Ectodermal cell (in vitro differentiated cells): ENCODE measurements around the gene RHBDF1.
"Not testable (repeated sequence)": the region's sequence is repeated elsewhere in the genome, so short reads cannot be mapped to it uniquely, and the experiment has no call there.

Source experiments
- H3K27ac ChIP-seq: 2 replicates; pipeline ENCODE4 v1.7.0; 2013; ENCODE audit warnings: mild to moderate bottlenecking, low read depth, low read length; ENCODE audit not compliant: insufficient read depth, poor library complexity, severe bottlenecking
- H3K27me3 ChIP-seq: 2 replicates; pipeline ENCODE4 v1.7.0; 2013; ENCODE audit warnings: mild to moderate bottlenecking, low read length; ENCODE audit not compliant: insufficient read depth, control insufficient read depth, poor library complexity, severe bottlenecking
- H3K36me3 ChIP-seq: one replicate; pipeline ENCODE4 v1.7.0; 2013; ENCODE audit warnings: low read length; ENCODE audit not compliant: control insufficient read depth, insufficient read depth
- H3K4me1 ChIP-seq: one replicate; pipeline ENCODE4 v1.7.0; 2013; ENCODE audit warnings: low read length; ENCODE audit not compliant: control insufficient read depth, insufficient read depth
- H3K4me3 ChIP-seq: 2 replicates; pipeline ENCODE4 v1.7.0; 2013; ENCODE audit warnings: low read depth, low read length, control low read depth; ENCODE audit not compliant: insufficient read depth
- H3K9me3 ChIP-seq: 2 replicates; pipeline ENCODE4 v1.7.0; 2013; ENCODE audit warnings: mild to moderate bottlenecking, low read length, moderate library complexity; ENCODE audit not compliant: control insufficient read depth
- WGBS, 2 experiments: methylation state at CpG; one replicate each; pipeline ENCODE4 v1.1.7; 2013; ENCODE audit warnings: missing lambda C conversion rate in 2 of 2; 5-methylcytosine and 5-hydroxymethylcytosine counted together

The RHBDF1 gene

DNA sequence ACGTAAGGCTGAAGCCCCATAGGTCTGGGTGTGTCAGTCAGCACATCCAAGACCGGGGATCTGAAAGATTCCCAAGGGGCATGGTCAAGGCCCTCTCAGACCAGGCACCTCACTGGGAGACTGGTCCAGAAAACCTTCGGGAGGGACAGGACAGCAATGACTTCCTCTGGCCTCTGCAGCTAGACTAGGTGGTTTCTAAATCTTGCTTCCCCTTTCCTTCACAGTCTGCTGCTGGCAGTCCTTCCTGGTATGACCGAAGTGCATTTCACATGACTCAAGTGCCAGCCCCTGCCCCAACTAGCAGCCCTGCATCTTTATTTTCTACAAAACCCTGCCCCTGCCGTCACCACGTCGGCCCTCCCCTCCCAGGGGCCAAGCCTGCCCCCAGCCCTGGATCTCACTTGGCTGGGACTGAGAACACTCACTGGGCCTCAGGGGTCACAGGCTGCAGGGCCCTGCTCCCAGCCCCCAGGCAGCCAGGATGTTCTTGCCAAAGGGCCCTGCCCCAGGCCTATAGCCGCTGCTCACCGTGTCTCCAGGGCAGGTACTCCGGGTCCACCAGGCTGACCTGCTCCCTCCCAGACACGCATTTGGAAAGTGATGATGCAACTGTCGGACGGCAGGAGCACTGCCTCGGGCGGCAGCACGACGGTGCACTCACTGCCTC, 37.3 kb downstream of the RHBDF1 start:
- 78 to 79% methylated on average over 17 of the region's 17 CpGs for WGBS, 2 experiments
- no peak overlapping the region for H3K4me3 ChIP-seq

DNA sequence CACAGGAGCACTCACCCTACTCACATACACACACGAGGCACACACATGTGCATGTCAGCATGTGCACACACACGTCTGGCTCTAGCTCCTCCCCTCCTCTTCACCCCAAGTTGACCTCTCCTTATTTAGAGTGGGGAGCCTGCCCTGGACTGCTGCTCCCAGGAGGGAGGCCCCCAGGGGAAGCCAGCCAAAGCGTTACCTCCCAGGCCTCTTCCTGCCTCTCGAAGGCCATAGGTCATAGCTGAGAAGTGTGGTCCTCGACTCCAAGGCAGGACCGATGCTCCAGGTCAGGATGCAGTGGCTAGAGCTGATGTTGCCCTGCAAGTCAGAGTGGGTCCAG, 37.8 kb downstream of the RHBDF1 start:
- Histone ChIP-seq H3K27ac (no peak overlapping the region), H3K27me3 (no peaks in the 10 kb centered on the region), H3K4me3 (no peak overlapping the region), H3K4me1 (no peaks in the 10 kb centered on the region), H3K9me3 (no peaks in the 10 kb centered on the region), H3K36me3 (no peaks in the 10 kb centered on the region)
- whole genome bisulfite sequencing, 2 experiments: 89 to 90% methylated on average over 6 of the region's 6 CpGs

More for the DNA sequence above, 37.3 kb downstream of the RHBDF1 start:
- H3K27ac ChIP-seq: no peak overlapping the region
- H3K36me3 ChIP-seq: no peaks in the 10 kb centered on the region
- H3K9me3 ChIP-seq: no peaks in the 10 kb centered on the region
- H3K27me3 ChIP-seq: no peaks in the 10 kb centered on the region
- H3K4me1 ChIP-seq: no peaks in the 10 kb centered on the region

DNA sequence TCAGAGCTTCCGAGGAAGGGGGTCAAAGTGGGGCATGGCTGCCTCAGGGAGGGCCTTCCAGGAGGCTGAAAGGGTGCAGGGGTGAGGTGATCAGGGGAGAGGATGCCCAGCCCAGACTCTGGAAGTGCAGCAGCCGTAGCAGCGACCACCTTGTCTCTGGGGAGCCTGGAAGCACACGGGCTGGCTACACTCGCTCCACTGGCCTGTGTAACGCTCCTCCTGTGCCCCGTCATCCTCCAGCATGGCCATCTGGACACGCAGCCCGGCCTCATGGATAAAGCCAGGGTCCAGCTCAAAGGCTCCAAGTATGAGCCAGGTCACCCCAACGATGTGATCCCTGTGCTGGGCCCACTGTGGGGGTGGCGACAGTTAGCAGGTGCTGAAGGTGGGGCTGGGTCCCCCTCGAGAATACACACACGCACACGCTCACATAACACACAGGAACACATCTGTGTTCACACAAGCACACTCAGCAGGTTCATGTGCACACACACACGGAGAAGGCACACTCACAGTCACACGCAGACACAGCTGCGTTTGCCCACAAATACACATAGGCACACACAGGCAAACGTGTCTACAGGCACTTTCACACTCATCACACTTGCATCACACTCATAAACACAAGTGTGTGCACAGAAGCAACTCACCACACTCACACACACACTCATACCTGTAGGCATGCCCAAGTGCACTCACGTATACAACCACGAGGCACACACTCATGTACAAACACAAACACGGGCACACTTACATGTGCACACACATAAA, 38.4 kb downstream of the RHBDF1 start:
- no peaks in the 10 kb centered on the region for H3K36me3 ChIP-seq
- WGBS, 2 experiments: 82 to 86% methylated on average over 20 to 21 of the region's 21 CpGs
- no peak overlapping the region for H3K27ac ChIP-seq
- no peaks in the 10 kb centered on the region for H3K9me3 ChIP-seq
- no peaks in the 10 kb centered on the region for H3K27me3 ChIP-seq
- H3K4me1 ChIP-seq: no peaks in the 10 kb centered on the region
- H3K4me3 ChIP-seq: no peak overlapping the region

DNA sequence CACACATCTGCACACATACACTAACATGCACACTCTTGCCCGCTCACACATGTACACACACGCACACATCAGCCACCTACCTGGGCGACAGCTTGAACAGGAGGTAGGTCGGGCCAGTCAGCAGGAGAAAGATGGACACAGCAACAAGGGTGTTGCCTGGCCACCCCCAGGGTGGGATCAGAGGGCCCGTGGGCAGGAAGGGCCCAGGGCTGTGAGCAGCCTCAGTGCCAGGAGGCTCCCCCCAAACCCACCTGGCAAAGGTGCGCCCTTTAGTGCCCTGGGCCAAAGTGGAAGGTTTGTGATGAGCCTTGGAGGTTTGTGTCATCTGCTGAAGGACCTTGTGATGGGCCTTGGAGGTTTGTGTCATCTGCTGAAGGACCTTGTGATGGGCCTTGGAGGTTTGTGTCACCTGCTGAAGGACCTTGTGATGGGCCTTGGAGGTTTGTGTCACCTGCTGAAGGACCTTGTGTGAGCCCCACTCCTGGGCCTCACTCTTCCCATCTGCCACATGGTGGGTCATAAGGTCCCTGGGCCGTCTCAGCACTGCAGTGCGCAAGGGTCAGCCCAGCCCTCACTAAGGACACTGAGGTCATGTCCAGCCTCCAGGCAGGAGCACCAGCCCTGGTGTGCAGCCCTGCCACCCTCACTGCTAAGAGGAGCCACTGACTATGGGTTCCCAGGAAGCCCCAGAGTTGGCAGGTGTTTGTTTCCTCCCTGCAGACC, 39.1 kb downstream of the RHBDF1 start:
- H3K27ac ChIP-seq, H3K4me3 ChIP-seq, H3K4me1 ChIP-seq, H3K9me3 ChIP-seq, H3K27me3 ChIP-seq, H3K36me3 ChIP-seq: not testable (repeated sequence)
- WGBS, 2 experiments: 79 to 94% methylated on average over 3 of the region's 8 CpGs

DNA sequence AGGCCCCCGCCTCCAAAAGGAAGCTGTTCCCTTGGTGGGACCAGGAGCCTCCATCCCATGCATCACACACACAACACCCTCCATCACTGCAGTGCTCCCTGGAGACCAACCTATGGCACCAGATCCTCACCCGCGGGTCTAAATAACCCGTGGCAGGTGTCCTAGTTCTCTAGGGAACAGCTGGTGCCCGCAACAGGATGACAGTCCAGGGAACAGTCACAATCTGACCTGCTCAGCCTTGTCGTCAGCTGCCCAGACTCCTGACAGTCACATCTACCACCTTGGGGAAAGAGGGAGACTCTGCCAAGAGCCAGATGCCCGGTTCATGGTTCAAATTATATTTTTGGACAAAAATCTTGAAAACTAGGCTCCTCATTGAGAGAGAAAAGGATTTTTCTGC, 41.8 kb downstream of the RHBDF1 start:
- H3K27ac ChIP-seq, H3K4me1 ChIP-seq: not testable (repeated sequence)
- WGBS, 2 experiments: no CpG with 5 or more reads among the region's 7 CpGs

DNA sequence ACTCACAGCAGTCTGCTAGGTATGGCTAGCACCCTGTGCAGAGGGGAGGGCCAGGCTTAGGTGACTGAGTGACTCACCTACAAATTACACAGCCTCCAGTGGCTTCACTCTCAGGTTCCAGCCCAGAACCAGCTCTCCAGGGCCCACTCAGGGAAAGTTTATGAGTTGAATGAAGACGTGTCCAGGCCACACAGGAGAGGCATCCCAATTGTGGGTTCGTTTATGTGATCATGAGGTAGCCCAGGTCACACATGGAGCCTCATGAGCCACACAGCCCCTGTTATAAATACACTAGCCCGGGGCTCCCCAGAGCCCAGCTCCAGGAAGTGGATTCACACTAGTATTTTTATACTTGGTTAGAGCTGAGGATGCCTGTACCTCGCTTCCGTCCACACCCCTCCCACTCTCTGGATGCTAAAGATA, 46.5 kb downstream of the RHBDF1 start:
- not testable (repeated sequence) for H3K27me3 ChIP-seq, H3K27ac ChIP-seq, H3K9me3 ChIP-seq, H3K36me3 ChIP-seq, H3K4me3 ChIP-seq, H3K4me1 ChIP-seq
- 50% methylated on average over 1 of the region's 5 CpGs; no CpG with 5 or more reads in 1 of the 2 experiments for WGBS, 2 experiments

More for the DNA sequence above, 41.8 kb downstream of the RHBDF1 start:
- not testable (repeated sequence) for H3K36me3 ChIP-seq, H3K4me3 ChIP-seq, H3K27me3 ChIP-seq, H3K9me3 ChIP-seq

DNA sequence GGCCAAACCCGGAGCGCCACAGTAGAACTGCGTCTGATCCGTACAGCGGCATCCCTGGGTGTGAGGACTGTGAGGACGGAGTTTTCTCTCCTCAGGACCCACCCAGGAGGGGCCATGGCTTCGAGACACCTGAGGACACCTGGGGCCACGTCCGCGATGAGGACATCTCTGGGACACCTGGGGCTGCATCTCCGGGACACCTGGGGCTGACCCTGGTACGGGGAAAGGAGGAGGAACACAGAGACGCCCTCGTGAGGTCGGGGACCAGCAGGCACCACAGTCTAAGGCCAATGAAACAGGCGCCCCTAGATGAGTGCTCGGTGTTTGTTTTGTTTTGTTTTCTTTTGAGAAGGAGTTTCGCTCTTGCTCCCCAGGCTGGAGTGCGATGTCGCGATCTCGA, 48.3 kb downstream of the RHBDF1 start:
- WGBS, 2 experiments: 96 to 100% methylated on average over 1 to 4 of the region's 22 CpGs
- not testable (repeated sequence) for H3K9me3 ChIP-seq, H3K4me3 ChIP-seq, H3K27ac ChIP-seq, H3K4me1 ChIP-seq, H3K36me3 ChIP-seq, H3K27me3 ChIP-seq

DNA sequence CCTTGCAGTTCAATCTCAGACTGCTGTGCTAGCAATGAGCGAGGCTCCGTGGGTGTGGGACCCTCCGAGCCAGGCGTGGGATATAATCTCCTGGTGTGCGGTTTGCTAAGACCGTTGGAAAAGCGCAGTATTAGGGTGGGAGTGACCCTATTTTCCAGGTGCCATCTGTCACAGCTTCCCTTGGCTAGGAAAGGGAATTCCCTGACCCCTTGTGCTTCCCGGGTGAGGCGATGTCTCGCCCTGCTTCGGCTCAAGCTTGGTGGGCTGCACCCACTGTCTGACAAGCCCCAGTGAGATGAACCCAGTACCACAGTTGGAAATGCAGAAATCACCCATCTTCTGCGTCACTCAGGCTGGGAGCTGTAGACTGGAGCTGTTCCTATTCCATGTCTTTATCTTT, 51.5 kb downstream of the RHBDF1 start:
- WGBS, 2 experiments: 89 to 90% methylated on average over 11 of the region's 12 CpGs
- not testable (repeated sequence) for H3K4me3 ChIP-seq, H3K9me3 ChIP-seq, H3K27me3 ChIP-seq, H3K36me3 ChIP-seq, H3K4me1 ChIP-seq, H3K27ac ChIP-seq

DNA sequence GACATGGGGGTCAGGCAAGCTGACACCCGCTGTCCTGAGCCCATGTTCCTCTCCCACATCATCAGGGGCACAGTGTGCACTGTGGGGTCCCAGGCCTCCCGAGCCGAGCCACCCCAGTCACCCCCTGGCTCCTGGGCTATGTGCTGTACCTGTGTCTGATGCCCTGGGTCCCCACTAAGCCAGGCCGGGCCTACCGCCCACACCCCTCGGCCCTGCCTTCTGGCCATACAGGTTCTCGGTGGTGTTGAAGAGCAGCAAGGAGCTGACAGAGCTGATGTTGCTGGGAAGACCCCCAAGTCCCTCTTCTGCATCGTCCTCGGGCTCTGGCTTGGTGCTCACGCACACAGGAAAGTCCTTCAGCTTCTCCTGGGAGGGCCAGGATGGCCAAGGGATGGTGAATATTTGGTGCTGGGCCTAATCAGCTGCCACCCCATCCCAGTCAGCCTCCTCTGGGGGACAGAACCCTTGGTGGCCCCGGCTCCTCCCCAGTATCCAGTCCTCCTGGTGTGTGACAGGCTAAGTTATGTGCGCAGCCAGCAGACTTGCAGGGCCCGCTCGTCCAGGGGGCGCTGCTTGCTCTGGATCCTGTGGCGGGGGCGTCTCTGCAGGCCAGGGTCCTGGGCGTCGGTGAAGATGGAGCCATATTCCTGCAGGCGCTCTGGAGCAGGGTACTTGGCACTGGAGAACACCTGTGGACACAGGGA, 55.2 kb downstream of the RHBDF1 start:
- H3K27me3 ChIP-seq, H3K9me3 ChIP-seq, H3K27ac ChIP-seq, H3K36me3 ChIP-seq, H3K4me1 ChIP-seq, H3K4me3 ChIP-seq: not testable (repeated sequence)
- 83% methylated on average over 1 of the region's 20 CpGs; no CpG with 5 or more reads in 1 of the 2 experiments for WGBS, 2 experiments

DNA sequence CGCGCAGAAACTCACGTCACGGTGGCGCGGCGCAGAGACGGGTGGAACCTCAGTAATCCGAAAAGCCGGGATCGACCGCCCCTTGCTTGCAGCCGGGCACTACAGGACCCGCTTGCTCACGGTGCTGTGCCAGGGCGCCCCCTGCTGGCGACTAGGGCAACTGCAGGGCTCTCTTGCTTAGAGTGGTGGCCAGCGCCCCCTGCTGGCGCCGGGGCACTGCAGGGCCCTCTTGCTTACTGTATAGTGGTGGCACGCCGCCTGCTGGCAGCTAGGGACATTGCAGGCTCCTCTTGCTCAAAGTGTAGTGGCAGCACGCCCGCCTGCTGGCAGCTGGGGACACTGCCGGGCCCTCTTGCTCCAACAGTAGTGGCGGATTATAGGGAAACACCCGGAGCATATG, 61.7 kb downstream of the RHBDF1 start:
- H3K4me3 ChIP-seq, H3K4me1 ChIP-seq, H3K27me3 ChIP-seq, H3K27ac ChIP-seq, H3K9me3 ChIP-seq, H3K36me3 ChIP-seq: not testable (repeated sequence)
- WGBS, 2 experiments: 12 to 14% methylated on average over 6 of the region's 27 CpGs
